Cardiac muscle cell (in vitro differentiated cells and primary cell): Measurements from ENCODE around the gene ADA. TPM values are rescaled to one million over a fixed set of nuclear protein-coding genes. Genes with fewer than 3 reads are reported as not detected.

ENCODE experiments used
- DNase-seq, 2 donors: peaks; one replicate each; pipeline versions ENCODE4 v3.0.0 to v3.0.0-alpha.2; 2010 to 2017; ENCODE audit warnings: low read depth in 1 of 2, low spot score in 1 of 2
- H3K27ac ChIP-seq: fragments of 200-600 bp; sonication (generic); 2 replicates; pipeline ENCODE4 v1.5.1; 2016
- H3K27me3 ChIP-seq: fragments of 200-600 bp; sonication (generic); 2 replicates; pipeline ENCODE4 v1.6.0; 2016; ENCODE audit warnings: control low read depth
- H3K36me3 ChIP-seq: fragments of 200-600 bp; sonication (generic); 2 replicates; pipeline ENCODE4 v1.5.1; 2016; ENCODE audit warnings: control low read depth
- H3K4me1 ChIP-seq: fragments of 200-600 bp; sonication (generic); 2 replicates; pipeline ENCODE4 v1.8.1; 2017; ENCODE audit warnings: low read depth, mild to moderate bottlenecking, mixed run types
- H3K4me3 ChIP-seq: fragments of 200-600 bp; sonication (generic); 2 replicates; pipeline ENCODE4 v1.5.1; 2016; ENCODE audit warnings: mild to moderate bottlenecking
- H3K9me3 ChIP-seq: fragments of 200-600 bp; sonication (generic); 2 replicates; pipeline ENCODE4 v1.5.1; 2017; ENCODE audit warnings: low read depth, mild to moderate bottlenecking, control low read depth
- polyA plus RNA-seq: library from polyadenylated mRNA; unstranded; fragments of >200 nt; fragmentation: Nextera tagmentation; extraction: Ambion mirVana; gene quantifications from 2 replicates; pipeline ENCODE4 v1.2.1, GENCODE V29; 2016
- total RNA-seq: library from RNA; depleted of rRNA; stranded (reverse); fragments of >200 nt; gene quantifications from 2 replicates; pipeline ENCODE4 v1.2.3, GENCODE V29; 2016
- TF ChIP-seq, protein P1 (sequence below): IDR thresholded peaks from 2 replicates; pipeline ENCODE4 v1.5.1; 2012; ENCODE audit warnings: low read depth, mild to moderate bottlenecking, low read length

The ADA gene
- total and polyA plus RNA-seq, 2 experiments from 2014 or later: 16.7 to 18.9 TPM

- no peak for DNase-seq
- TF ChIP-seq, protein P1, sequence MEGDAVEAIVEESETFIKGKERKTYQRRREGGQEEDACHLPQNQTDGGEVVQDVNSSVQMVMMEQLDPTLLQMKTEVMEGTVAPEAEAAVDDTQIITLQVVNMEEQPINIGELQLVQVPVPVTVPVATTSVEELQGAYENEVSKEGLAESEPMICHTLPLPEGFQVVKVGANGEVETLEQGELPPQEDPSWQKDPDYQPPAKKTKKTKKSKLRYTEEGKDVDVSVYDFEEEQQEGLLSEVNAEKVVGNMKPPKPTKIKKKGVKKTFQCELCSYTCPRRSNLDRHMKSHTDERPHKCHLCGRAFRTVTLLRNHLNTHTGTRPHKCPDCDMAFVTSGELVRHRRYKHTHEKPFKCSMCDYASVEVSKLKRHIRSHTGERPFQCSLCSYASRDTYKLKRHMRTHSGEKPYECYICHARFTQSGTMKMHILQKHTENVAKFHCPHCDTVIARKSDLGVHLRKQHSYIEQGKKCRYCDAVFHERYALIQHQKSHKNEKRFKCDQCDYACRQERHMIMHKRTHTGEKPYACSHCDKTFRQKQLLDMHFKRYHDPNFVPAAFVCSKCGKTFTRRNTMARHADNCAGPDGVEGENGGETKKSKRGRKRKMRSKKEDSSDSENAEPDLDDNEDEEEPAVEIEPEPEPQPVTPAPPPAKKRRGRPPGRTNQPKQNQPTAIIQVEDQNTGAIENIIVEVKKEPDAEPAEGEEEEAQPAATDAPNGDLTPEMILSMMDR: no peak
- no peaks in the 10 kb centered on the region for H3K9me3 ChIP-seq
- H3K4me1 ChIP-seq: peaks cover 36% of the 10 kb centered on the region
- no peaks in the 10 kb centered on the region for H3K27me3 ChIP-seq
- H3K4me3 ChIP-seq: no peak overlapping the region
- no peaks in the 10 kb centered on the region for H3K36me3 ChIP-seq
- H3K27ac ChIP-seq: no peak overlapping the region
Measured at GRCh38 chr20:44585057-44585963, 66.2 kb downstream of the ADA start.

DNA sequence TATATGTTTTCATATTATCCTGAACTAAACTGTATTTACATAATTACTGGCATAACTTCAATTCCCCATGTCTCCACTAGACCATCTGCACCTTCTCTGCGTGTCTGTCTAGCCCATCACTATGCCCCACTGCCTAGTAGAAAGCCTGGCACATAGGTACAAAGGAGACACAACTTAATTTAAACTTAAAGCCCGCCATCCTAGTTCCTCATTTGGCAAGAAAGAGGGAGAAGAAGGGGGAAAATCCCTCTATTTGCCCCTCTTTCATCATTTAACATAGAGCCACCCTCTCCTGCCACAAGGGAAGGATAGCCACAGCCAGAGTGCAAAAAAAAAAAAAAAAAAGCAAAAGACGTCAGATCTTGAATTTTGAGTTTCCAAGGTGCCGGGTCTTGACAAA is 67.3 kb downstream of the ADA start:
- Histone ChIP-seq H3K27ac (no peak overlapping the region), H3K4me1 (peaks cover 36% of the 10 kb centered on the region), H3K4me3 (no peak overlapping the region), H3K9me3 (no peaks in the 10 kb centered on the region), H3K27me3 (no peaks in the 10 kb centered on the region), H3K36me3 (no peaks in the 10 kb centered on the region)
- TF ChIP-seq, protein P1: no peak
- DNase-seq: no peak

DNA sequence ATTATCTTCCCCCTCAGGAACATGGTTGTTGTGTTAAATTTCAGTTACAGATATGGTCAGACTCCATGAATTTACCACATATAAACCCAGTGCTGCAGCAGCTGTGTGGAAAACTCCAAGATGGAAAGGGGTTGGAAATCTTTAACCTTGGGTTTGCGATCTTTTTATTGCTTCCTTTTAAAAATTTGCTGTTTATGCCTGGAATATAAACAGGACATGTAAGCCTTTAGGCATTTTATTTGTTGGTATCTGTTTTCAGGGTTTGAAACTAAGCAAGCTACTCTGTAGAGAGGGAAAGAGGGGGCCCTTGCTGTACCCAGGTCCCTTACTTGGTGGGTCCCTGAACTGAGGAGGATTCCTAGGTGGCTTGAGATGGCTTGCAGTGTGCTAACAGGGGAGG is 68.3 kb downstream of the ADA start:
- H3K27me3 ChIP-seq: no peaks in the 10 kb centered on the region

DNA sequence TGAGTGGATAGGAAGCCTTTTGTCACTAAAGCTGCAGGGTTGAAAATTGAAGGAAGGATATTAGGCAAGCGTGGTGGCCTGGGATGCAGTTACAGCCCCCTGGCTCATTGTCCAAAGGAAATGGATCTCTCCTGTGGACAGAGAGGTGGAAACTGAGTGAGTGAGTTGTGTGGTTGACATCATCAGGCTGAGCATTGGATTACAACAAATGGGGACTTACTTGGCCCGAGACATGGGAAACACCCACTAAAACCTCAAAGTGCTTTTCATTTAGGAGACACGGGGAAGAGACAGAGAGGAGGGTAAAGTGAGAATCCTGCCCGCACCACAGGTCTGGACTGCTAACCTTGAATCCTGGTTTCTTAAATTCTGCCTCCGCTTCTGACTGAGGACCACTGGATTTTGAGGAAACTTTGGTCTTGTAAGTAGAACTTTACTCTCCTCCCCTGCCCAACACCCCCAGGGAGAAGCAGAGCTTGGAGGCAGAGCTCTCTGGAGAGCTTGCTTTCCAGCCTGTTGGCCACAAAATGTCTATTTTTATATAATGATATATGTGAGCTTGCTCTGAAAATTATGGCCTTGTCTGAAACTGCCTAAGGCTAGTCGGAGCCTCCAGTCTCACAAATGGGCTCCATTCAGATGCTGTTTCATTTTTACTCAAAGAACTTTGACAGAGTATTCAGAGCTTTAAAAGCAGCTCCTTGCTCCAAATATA is 69.0 kb downstream of the ADA start, which contains the start of gene PKIG:
Gene PKIG (plus strand): TSS at position 269 of the 715 bp plus-strand sequence. CDS start 31,978 bp downstream, outside the sequence.
- peak in 1 of 2 donors; percentile 87 for DNase-seq
- no peaks in the 10 kb centered on the region for H3K9me3 ChIP-seq
- no peak within 1 kb of the TSS for H3K4me3 ChIP-seq
- H3K27me3 ChIP-seq: no peaks in the 10 kb centered on the region
- TF ChIP-seq, protein P1: no peak
- peaks cover 35% of the 10 kb centered on the region for H3K4me1 ChIP-seq
- no peaks in the 10 kb centered on the region for H3K36me3 ChIP-seq
- no peak within 1 kb of the TSS for H3K27ac ChIP-seq

More for the DNA sequence above, 68.3 kb downstream of the ADA start:
- Histone ChIP-seq H3K4me3 (no peak overlapping the region), H3K27ac (no peak overlapping the region), H3K36me3 (no peaks in the 10 kb centered on the region), H3K9me3 (no peaks in the 10 kb centered on the region), H3K4me1 (peaks cover 36% of the 10 kb centered on the region)
- no peak for DNase-seq
- TF ChIP-seq, protein P1: no peak

GRCh38 chr20:44581515-44581914 is 70.0 kb downstream of the ADA start:
- Histone ChIP-seq H3K27ac (no peak overlapping the region), H3K36me3 (no peaks in the 10 kb centered on the region), H3K27me3 (no peaks in the 10 kb centered on the region), H3K4me3 (no peak overlapping the region), H3K9me3 (no peaks in the 10 kb centered on the region), H3K4me1 (peaks cover 27% of the 10 kb centered on the region)
- TF ChIP-seq, protein P1: no peak
- DNase-seq: no peak
